ENCODE data around the gene TPRN. TPM values are rescaled to one million over a fixed set of nuclear protein-coding genes. Genes with fewer than 3 reads are reported as not detected.

Gene TPRN
- total RNA-seq, 1 experiment from 2014 or later = 20.3 TPM

DNA sequence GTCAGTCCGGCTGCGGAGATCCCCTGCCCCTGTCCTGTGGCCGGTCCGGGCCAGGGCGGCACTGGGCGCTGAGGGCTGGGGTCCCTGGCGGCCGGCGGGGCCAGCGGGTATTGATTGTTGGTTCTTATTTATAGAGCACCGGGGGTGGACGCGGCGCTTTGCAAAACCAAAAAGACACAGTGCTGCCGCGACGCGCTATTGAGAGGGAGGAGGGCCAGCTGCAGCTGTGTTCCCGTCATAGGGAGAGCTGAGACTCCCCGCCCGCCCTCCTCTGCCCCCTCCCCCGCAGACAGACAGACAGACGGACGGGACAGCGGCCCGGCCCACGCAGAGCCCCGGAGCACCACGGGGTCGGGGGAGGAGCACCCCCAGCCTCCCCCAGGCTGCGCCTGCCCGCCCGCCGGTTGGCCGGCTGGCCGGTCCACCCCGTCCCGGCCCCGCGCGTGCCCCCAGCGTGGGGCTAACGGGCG, 33.2 kb downstream of the TPRN start:
- no peaks in the 10 kb centered on the region for H3K9me3 Mint-ChIP-seq (ENCODE audit: low read depth, unreplicated experiment)
- H3K4me3 Mint-ChIP-seq (ENCODE audit: low read depth, unreplicated experiment) = no peak overlapping the region
- CTCF ChIA-PET = interaction anchor here (0.6 kb wide), 1 partner anchor 390 kb away, joined by 4 read pairs; no protein-coding TSS in a partner anchor
- TF ChIP-seq, protein P1, sequence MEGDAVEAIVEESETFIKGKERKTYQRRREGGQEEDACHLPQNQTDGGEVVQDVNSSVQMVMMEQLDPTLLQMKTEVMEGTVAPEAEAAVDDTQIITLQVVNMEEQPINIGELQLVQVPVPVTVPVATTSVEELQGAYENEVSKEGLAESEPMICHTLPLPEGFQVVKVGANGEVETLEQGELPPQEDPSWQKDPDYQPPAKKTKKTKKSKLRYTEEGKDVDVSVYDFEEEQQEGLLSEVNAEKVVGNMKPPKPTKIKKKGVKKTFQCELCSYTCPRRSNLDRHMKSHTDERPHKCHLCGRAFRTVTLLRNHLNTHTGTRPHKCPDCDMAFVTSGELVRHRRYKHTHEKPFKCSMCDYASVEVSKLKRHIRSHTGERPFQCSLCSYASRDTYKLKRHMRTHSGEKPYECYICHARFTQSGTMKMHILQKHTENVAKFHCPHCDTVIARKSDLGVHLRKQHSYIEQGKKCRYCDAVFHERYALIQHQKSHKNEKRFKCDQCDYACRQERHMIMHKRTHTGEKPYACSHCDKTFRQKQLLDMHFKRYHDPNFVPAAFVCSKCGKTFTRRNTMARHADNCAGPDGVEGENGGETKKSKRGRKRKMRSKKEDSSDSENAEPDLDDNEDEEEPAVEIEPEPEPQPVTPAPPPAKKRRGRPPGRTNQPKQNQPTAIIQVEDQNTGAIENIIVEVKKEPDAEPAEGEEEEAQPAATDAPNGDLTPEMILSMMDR (IDR thresholded peaks at IDR 0.05; ENCODE audit: unreplicated experiment) = no peak
- intact Hi-C loops (cut with micrococcal nuclease; ENCODE audit: unreplicated experiment) = no loop called here
- H3K4me1 Mint-ChIP-seq (ENCODE audit: low read depth, unreplicated experiment) = no peaks in the 10 kb centered on the region
- peaks cover 16% of the 10 kb centered on the region for H3K36me3 Mint-ChIP-seq (ENCODE audit: insufficient read depth, unreplicated experiment)
- H3K27me3 Mint-ChIP-seq (ENCODE audit: unreplicated experiment) = peaks cover 45% of the 10 kb centered on the region
- no peak for DNase-seq
- BruUV-seq (replicated peaks) = no TSS peak
- no peak overlapping the region for H3K27ac Mint-ChIP-seq (ENCODE audit: unreplicated experiment)

GRCh38 chr9:137166380-137167229, 33.9 kb downstream of the TPRN start:
- CTCF ChIA-PET = interaction anchor here (0.5 to 0.6 kb wide), 3 partner anchors 24 to 390 kb away, joined by 4 to 5 read pairs (median 4); no protein-coding TSS in a partner anchor
- no peak overlapping the region for H3K4me3 Mint-ChIP-seq (ENCODE audit: low read depth, unreplicated experiment)

DNA sequence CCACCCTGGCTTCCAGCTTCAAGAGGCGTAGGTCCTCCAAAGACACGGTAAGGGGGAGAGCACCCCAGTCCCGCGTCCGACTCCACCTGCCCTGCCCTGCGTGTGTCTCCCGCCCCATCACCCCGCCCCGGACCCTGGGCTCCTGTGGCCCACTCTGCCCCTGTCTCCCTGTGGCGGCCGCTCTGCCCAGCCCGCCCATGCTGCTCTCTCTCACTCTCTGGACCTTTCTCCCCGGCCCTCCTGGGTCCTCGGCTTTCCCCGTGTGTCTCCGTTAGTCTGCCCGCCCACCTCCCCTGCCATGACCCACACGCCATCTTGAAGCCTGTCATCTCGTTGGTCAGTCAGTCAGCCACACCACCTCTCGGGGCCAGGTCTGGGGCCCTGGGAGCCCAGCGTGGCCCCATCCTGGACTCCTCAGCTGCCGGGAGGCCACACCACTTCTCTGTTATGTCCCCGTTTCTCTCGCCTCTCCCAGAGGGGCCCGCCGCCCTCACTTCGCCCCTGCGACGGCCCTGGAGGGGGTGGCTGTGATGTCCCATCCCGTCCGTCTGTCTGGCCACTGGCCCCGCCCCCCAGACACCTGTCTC, 35.2 kb downstream of the TPRN start:
- H3K4me3 Mint-ChIP-seq (ENCODE audit: low read depth, unreplicated experiment) = no peak overlapping the region
- H3K36me3 Mint-ChIP-seq (ENCODE audit: insufficient read depth, unreplicated experiment) = peaks cover 7% of the 10 kb centered on the region
- CTCF ChIA-PET = no interaction called here
- H3K27ac Mint-ChIP-seq (ENCODE audit: unreplicated experiment) = no peak overlapping the region
- BruUV-seq (replicated peaks) = no TSS peak
- H3K4me1 Mint-ChIP-seq (ENCODE audit: low read depth, unreplicated experiment) = no peaks in the 10 kb centered on the region
- no peaks in the 10 kb centered on the region for H3K9me3 Mint-ChIP-seq (ENCODE audit: low read depth, unreplicated experiment)
- DNase-seq = no peak
- H3K27me3 Mint-ChIP-seq (ENCODE audit: unreplicated experiment) = peaks cover 59% of the 10 kb centered on the region
- TF ChIP-seq, protein P1 (IDR thresholded peaks at IDR 0.05; ENCODE audit: unreplicated experiment) = no peak
- intact Hi-C loops (cut with micrococcal nuclease; ENCODE audit: unreplicated experiment) = no loop called here

More at GRCh38 chr9:137166380-137167229, 33.9 kb downstream of the TPRN start:
- intact Hi-C loops (cut with micrococcal nuclease; ENCODE audit: unreplicated experiment) = no loop called here
- Mint-ChIP-seq H3K4me1 (ENCODE audit: low read depth, unreplicated experiment) (no peaks in the 10 kb centered on the region), H3K36me3 (ENCODE audit: insufficient read depth, unreplicated experiment) (peaks cover 15% of the 10 kb centered on the region), H3K27me3 (ENCODE audit: unreplicated experiment) (peaks cover 46% of the 10 kb centered on the region), H3K9me3 (ENCODE audit: low read depth, unreplicated experiment) (no peaks in the 10 kb centered on the region), H3K27ac (ENCODE audit: unreplicated experiment) (no peak overlapping the region)
- no peak for DNase-seq
- BruUV-seq (replicated peaks) = no TSS peak
- TF ChIP-seq, protein P1 (IDR thresholded peaks at IDR 0.05; ENCODE audit: unreplicated experiment) = no peak

DNA sequence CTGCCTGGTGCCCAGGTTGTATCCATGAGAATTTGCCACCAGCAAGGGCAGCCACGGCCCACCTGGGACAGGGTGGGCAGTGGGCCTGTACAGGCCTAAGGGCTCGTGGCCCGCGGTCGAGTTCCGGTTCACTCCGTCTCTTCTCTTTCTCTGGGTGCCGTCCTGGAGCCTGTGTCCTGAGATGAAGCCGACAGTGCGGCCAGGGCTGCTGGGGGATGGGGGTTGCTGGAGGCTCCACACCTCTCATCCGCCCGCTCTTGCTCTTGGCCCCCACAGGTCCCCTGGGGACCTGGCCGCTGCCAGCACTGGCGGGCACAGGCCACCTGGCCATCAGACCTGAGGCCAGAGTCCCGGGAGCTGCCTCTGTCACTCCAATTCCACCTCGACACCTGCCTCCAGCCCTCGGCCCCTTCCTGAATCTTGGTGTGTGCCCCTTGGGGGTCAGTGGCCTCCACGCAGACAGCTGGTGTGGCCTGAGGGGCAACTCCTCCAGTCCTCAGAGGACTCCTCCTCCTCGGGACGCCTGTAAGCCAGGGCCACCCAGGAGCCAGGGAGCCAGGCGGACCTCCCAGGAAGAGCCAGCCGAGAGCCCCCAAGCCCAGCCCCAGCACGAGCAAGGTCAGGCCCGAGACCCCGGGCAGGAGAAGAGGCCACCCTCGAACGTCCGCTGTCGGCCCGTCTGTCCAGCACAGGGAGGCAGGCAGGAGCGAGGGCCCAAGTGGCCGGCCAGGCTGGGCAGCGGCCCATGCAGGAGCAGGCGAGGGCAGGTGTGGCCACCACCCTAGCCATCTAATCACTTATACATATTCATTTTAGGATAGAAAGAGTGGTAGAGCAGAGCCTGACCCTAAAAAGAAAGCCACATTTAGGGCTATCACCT, 35.9 kb downstream of the TPRN start:
- CTCF ChIA-PET = no interaction called here
- Mint-ChIP-seq H3K4me1 (ENCODE audit: low read depth, unreplicated experiment) (no peaks in the 10 kb centered on the region), H3K9me3 (ENCODE audit: low read depth, unreplicated experiment) (no peaks in the 10 kb centered on the region), H3K36me3 (ENCODE audit: insufficient read depth, unreplicated experiment) (peaks cover 6% of the 10 kb centered on the region), H3K27ac (ENCODE audit: unreplicated experiment) (no peak overlapping the region), H3K4me3 (ENCODE audit: low read depth, unreplicated experiment) (no peak overlapping the region), H3K27me3 (ENCODE audit: unreplicated experiment) (peaks cover 66% of the 10 kb centered on the region)
- no TSS peak for BruUV-seq (replicated peaks)
- intact Hi-C loops (cut with micrococcal nuclease; ENCODE audit: unreplicated experiment) = no loop called here
- no peak for DNase-seq
- TF ChIP-seq, protein P1 (IDR thresholded peaks at IDR 0.05; ENCODE audit: unreplicated experiment) = no peak
